Central memory CD8-positive, alpha-beta T cell (primary cell): ENCODE data around the gene NANOS2.
"Not testable (repeated sequence)": the region's sequence is repeated elsewhere in the genome, so short reads cannot be mapped to it uniquely, and the experiment has no call there.

Source experiments
- ATAC-seq: fragments of 150-1000 bp; cut with Tn5 transposase; replicated peaks from 2 replicates; pipeline ENCODE4 v1.10.0; 2022; ENCODE audit warnings: mild to moderate bottlenecking, moderate FRiP score, moderate number of reproducible peaks; ENCODE audit not compliant: poor library complexity, severe bottlenecking; ENCODE audit errors: extremely low read depth
- DNase-seq, 2 donors: peaks; one replicate each; pipeline ENCODE4 v3.0.0; 2021; ENCODE audit warnings: low spot score in 2 of 2
- H3K27ac Mint-ChIP-seq: one replicate; pipeline ENCODE4 v1.8.0; 2022; ENCODE audit warnings: low read depth, mild to moderate bottlenecking, moderate library complexity, mixed read lengths
- H3K27me3 Mint-ChIP-seq: one replicate; pipeline ENCODE4 v1.8.0; 2022; ENCODE audit warnings: mixed read lengths
- H3K36me3 Mint-ChIP-seq: one replicate; pipeline ENCODE4 v1.8.0; 2022; ENCODE audit warnings: mild to moderate bottlenecking, moderate library complexity, mixed read lengths; ENCODE audit not compliant: insufficient read depth
- H3K4me1 Mint-ChIP-seq: one replicate; pipeline ENCODE4 v1.8.0; 2022; ENCODE audit warnings: mixed read lengths
- H3K4me3 Mint-ChIP-seq: one replicate; pipeline ENCODE4 v1.8.0; 2022; ENCODE audit warnings: mild to moderate bottlenecking, moderate library complexity, mixed read lengths
- H3K9me3 Mint-ChIP-seq: one replicate; pipeline ENCODE4 v1.8.0; 2022; ENCODE audit warnings: mixed read lengths

The NANOS2 gene

GRCh38 chr19:45899919-45900589 is 14.5 kb downstream of the NANOS2 start:
- Mint-ChIP-seq H3K9me3 (no peaks in the 10 kb centered on the region), H3K4me3 (peak overlapping the region; percentile 92), H3K27ac (no peak overlapping the region), H3K27me3 (no peaks in the 10 kb centered on the region), H3K36me3 (peaks cover 21% of the 10 kb centered on the region), H3K4me1 (peaks cover 21% of the 10 kb centered on the region)
- ATAC-seq, result no peak
- no peak for DNase-seq

GRCh38 chr19:45899253-45899652 is 15.3 kb downstream of the NANOS2 start:
- H3K4me3 Mint-ChIP-seq, result no peak overlapping the region
- peaks cover 26% of the 10 kb centered on the region for H3K36me3 Mint-ChIP-seq
- H3K27ac Mint-ChIP-seq, result no peak overlapping the region
- ATAC-seq, result no peak
- H3K9me3 Mint-ChIP-seq, result no peaks in the 10 kb centered on the region
- no peak for DNase-seq
- H3K27me3 Mint-ChIP-seq, result no peaks in the 10 kb centered on the region
- H3K4me1 Mint-ChIP-seq, result peaks cover 21% of the 10 kb centered on the region

GRCh38 chr19:45897261-45897812 is 17.2 kb downstream of the NANOS2 start:
- Mint-ChIP-seq H3K9me3 (no peaks in the 10 kb centered on the region), H3K4me3 (no peak overlapping the region), H3K36me3 (peaks cover 19% of the 10 kb centered on the region), H3K4me1 (peaks cover 20% of the 10 kb centered on the region), H3K27me3 (no peaks in the 10 kb centered on the region), H3K27ac (no peak overlapping the region)
- DNase-seq, result no peak
- ATAC-seq, result no peak

- H3K27me3 Mint-ChIP-seq, DNase-seq, H3K9me3 Mint-ChIP-seq, H3K4me3 Mint-ChIP-seq, ATAC-seq, H3K27ac Mint-ChIP-seq: not testable (repeated sequence)
- H3K36me3 Mint-ChIP-seq, result peaks cover 17% of the 10 kb centered on the region
- H3K4me1 Mint-ChIP-seq, result peaks cover 12% of the 10 kb centered on the region
Observed at GRCh38 chr19:45895983-45896599, 18.5 kb downstream of the NANOS2 start.

GRCh38 chr19:45895519-45895972 is 19.0 kb downstream of the NANOS2 start:
- DNase-seq (no peak), ATAC-seq (no peak)
- H3K9me3 Mint-ChIP-seq, result no peaks in the 10 kb centered on the region
- H3K4me1 Mint-ChIP-seq, result peaks cover 7% of the 10 kb centered on the region
- H3K27ac Mint-ChIP-seq, result no peak overlapping the region
- no peak overlapping the region for H3K4me3 Mint-ChIP-seq
- H3K27me3 Mint-ChIP-seq, result no peaks in the 10 kb centered on the region
- peaks cover 17% of the 10 kb centered on the region for H3K36me3 Mint-ChIP-seq

- peaks cover 11% of the 10 kb centered on the region for H3K4me1 Mint-ChIP-seq
- ATAC-seq, result no peak
Observed at GRCh38 chr19:45890877-45891276, 23.7 kb downstream of the NANOS2 start.

GRCh38 chr19:45889210-45889885 is 25.2 kb downstream of the NANOS2 start:
- Mint-ChIP-seq H3K27ac (no peak overlapping the region), H3K4me3 (no peak overlapping the region), H3K36me3 (peaks cover 9% of the 10 kb centered on the region), H3K9me3 (no peaks in the 10 kb centered on the region), H3K4me1 (peaks cover 13% of the 10 kb centered on the region), H3K27me3 (no peaks in the 10 kb centered on the region)
- ATAC-seq (no peak), DNase-seq (no peak)

More at GRCh38 chr19:45890877-45891276, 23.7 kb downstream of the NANOS2 start:
- peaks cover 16% of the 10 kb centered on the region for H3K36me3 Mint-ChIP-seq
- no peak overlapping the region for H3K4me3 Mint-ChIP-seq
- H3K27me3 Mint-ChIP-seq, result no peaks in the 10 kb centered on the region
- H3K27ac Mint-ChIP-seq, result no peak overlapping the region
- H3K9me3 Mint-ChIP-seq, result no peaks in the 10 kb centered on the region
- no peak for DNase-seq

GRCh38 chr19:45887200-45887710 is 27.3 kb downstream of the NANOS2 start:
- H3K4me1 Mint-ChIP-seq, result peaks cover 24% of the 10 kb centered on the region
- no peaks in the 10 kb centered on the region for H3K9me3 Mint-ChIP-seq
- peak overlapping the region; percentile 96 for H3K27ac Mint-ChIP-seq
- ATAC-seq, result no peak
- no peaks in the 10 kb centered on the region for H3K27me3 Mint-ChIP-seq
- peaks cover 8% of the 10 kb centered on the region for H3K36me3 Mint-ChIP-seq
- no peak for DNase-seq
- H3K4me3 Mint-ChIP-seq, result peak overlapping the region; percentile 96

GRCh38 chr19:45886427-45887199 is 28.0 kb downstream of the NANOS2 start:
- peak; percentile 77 for ATAC-seq

GRCh38 chr19:45885556-45886426 is 28.8 kb downstream of the NANOS2 start, which contains the start of gene IRF2BP1:
Gene IRF2BP1, minus strand, starts transcription at chr19:45886141. Its CDS starts 367 bp downstream, at chr19:45885774.
- H3K27me3 Mint-ChIP-seq, result no peaks in the 10 kb centered on the region
- DNase-seq, result peak; percentile 80 to 85
- ATAC-seq, result peak; percentile 84

More at GRCh38 chr19:45886427-45887199, 28.0 kb downstream of the NANOS2 start:
- Mint-ChIP-seq H3K27ac (peak overlapping the region; percentile 96), H3K36me3 (peaks cover 9% of the 10 kb centered on the region), H3K4me1 (peaks cover 24% of the 10 kb centered on the region), H3K9me3 (no peaks in the 10 kb centered on the region), H3K4me3 (peak overlapping the region; percentile 96), H3K27me3 (no peaks in the 10 kb centered on the region)
- peak; percentile 85 to 87 for DNase-seq

More at GRCh38 chr19:45885556-45886426, 28.8 kb downstream of the NANOS2 start, which contains the start of gene IRF2BP1:
- H3K9me3 Mint-ChIP-seq, result no peaks in the 10 kb centered on the region
- H3K4me1 Mint-ChIP-seq, result peaks cover 24% of the 10 kb centered on the region
- peaks cover 10% of the 10 kb centered on the region for H3K36me3 Mint-ChIP-seq
- H3K4me3 Mint-ChIP-seq, result peak within 1 kb of the TSS; percentile 96
- peak within 1 kb of the TSS; percentile 96 for H3K27ac Mint-ChIP-seq
